T47D (cell line): ENCODE results near the gene CLDN7.

Experiments
- DNase-seq, 2 experiments: peaks; one replicate each; pipeline versions ENCODE4 v3.0.0 to v3.0.0-alpha.2; 2011 to 2012; ENCODE audit warnings: low read depth in 1 of 2, low spot score in 1 of 2
- JUND ChIP-seq: IDR thresholded peaks from 2 replicates; pipeline ENCODE4 v1.6.1; 2012; ENCODE audit warnings: low read depth
- in situ Hi-C: cut with HindIII; loops from 2 replicates; pipeline ENCODE4 v1.10.0; 2016; ENCODE audit warnings: low sequenced_read_pairs, low pct_unique_long_range_greater_than_20kb

CLDN7 gene

DNA sequence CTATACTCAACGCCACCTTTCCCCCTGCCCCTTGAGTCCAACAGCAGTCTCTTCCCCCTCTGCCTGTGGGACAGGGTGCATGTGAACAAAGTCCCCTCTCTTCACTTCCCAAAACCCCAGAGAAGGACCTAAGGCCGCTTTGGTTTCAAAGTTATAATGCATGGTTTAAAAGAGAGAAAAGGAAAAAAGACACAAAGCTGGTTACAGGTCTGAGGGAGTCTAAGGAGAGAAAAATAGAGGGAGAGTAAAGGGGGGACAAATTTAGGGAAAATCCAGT, 18.9 kb downstream of the CLDN7 start:
- no peak for TF ChIP-seq JUND
- in situ Hi-C loops: no loop called here
- no peak for DNase-seq

GRCh38 chr17:7242717-7243452, 19.4 kb downstream of the CLDN7 start:
- DNase-seq: peak in 1 of 2 experiments; percentile 96
- in situ Hi-C loops: no loop called here
- no peak for TF ChIP-seq JUND

- in situ Hi-C loops: no loop called here
- DNase-seq: peak in 1 of 2 experiments; percentile 90
Observed at GRCh38 chr17:7241783-7242716, 20.2 kb downstream of the CLDN7 start, which contains the start of gene GABARAP. GABARAP (minus strand) TSS chr17:7242449; CDS start chr17:7242330, 119 bp downstream.

DNA sequence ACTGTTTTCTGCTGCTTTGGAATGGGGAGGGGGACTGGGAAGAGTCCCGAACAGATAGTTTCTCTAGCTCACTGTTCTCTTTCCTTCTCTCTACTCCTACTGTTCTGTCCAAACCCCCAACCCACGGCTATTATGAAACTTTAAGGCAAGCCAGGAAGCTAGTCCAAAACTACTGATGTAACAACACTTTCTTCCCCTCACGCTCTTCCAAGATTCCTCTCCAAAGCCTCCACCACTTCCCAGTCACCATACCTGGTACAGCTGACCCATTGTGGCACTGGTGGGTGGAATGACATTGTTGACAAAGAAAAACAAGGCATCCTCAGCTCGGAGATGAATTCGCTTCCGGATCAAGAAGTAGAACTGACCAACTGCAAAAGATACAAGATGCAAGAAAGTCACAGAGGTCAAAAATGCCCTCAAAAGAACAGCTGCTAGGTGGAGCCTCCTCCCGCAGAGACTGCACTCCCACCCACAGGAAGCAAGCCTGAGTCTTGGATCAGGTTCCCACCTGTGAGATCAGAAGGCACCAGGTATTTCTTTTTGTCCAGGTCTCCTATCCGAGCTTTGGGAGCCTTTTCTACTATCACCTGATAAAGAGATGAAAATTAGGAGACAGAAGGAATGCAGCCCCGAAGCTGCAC, 21.1 kb downstream of the CLDN7 start:
- in situ Hi-C loops: no loop called here
- DNase-seq: no peak
- no peak for TF ChIP-seq JUND

More at GRCh38 chr17:7241783-7242716, 20.2 kb downstream of the CLDN7 start, which contains the start of gene GABARAP:
- TF ChIP-seq JUND: no peak

GRCh38 chr17:7240375-7240774, 21.9 kb downstream of the CLDN7 start:
- no peak for DNase-seq
- in situ Hi-C loops: no loop called here
- no peak for TF ChIP-seq JUND

DNA sequence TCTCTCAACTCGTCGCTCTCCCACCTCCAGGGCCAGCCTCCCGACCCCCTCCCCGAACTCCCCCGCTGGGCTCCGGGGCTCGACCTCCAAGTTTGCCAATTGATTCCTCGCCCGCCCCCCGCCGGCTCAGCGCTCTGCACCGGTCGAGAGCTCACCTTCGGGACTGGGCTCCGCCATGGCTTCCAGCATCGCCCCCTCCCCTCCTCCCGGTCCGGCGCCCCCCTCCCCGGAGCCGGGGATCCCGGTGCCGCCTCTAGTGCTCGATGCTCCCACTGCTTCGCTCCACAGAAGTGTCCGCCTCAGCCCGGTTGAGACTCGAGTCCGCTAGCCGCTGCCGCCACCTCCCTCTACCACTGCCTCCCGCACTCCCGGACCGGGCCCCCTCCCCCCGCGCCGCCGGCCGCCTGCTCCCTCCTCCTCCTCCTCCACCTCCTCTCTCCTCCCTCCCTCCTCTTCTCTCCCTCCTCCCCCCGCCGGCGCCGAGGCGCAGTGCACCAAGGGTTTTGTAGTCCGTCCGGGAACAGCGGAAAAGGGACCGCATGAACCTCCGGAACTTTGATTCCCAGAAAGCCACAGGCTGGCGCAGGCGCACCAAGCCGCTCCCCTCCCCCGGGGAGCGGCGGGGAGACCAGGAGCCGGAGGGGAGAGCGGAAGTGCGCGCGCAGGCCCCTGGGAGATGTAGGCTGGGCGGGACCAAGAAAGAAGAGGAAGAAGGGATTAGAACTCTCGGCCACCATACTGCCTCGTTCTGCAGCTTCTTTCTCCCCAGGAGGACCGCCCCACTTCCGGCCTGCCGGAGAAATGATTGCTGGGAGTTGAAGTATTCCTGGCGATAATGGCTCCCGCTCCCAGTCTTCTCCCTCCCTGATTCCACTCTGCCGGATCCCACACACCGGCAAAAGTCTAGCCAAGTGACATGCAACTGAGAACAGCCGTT, 22.9 kb downstream of the CLDN7 start, which contains the start of gene PHF23:
TSS of gene PHF23 (minus strand) at position 367 of the 937 bp plus-strand sequence. CDS start at position 189, 178 bp downstream.
- DNase-seq: peak; percentile 92 to 99
- in situ Hi-C loops: no loop called here
- TF ChIP-seq JUND: no peak

GRCh38 chr17:7238420-7239090, 23.7 kb downstream of the CLDN7 start:
- no peak for DNase-seq
- TF ChIP-seq JUND: no peak
- in situ Hi-C loops: no loop called here

DNA sequence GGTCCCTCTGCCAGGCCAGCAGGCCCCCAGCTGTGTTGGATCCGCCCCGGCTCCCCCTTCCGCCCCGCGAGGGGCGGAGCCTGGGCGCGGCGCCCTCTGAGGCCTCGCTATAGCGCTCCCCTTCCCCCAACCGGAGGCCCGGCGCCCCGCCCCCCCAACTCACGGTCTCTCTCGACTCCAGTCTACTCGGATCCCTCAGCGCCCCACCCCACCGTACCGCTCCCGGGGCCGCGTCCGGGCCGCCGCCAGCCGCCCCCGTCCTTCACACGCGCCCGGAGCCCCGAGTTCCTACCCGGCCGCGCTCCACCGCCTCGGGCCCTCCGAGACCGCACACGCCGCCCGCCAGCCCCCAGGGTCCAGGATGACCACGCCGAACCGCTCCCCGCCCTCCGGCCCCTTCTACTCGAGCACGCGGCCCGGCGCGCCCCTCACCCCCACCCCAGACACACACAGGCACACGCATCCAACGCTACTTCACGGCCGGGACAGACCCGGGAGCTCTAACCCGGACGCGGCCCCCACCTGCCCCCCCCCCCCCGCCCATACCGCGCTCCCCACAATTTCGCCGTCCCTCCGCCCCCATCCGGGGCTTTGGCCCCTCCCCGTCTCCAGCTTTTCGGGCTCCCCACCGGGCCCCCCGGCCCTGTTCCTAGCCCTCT, 24.4 kb downstream of the CLDN7 start:
- in situ Hi-C loops: no loop called here
- DNase-seq: peak in 1 of 2 experiments; percentile 75
- TF ChIP-seq JUND: no peak

DNA sequence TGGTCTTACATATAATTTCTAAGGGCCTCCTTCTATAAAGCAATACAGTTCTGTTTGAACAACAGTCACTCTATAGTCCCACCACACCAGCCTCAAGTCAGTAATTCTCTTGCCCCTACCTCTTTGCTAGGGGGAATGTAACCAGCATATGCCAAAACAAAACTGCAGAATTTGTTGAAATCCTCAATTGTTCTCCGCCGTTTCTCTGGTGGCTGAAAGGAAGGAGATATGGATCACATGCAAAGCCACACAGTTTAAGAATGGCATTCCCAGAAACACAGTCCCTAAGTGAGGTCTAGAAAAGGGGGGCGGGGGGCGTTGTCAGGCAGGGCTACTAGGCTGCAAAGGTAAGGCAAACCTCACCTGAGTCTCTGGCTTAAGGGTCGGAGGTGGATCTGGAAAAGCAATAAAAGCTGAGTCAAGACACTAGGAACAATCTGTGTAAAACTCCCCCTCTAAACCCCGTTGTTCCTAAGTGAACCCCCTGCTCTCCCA, 25.0 kb downstream of the CLDN7 start:
- DNase-seq: no peak
- in situ Hi-C loops: no loop called here
- TF ChIP-seq JUND: no peak

DNA sequence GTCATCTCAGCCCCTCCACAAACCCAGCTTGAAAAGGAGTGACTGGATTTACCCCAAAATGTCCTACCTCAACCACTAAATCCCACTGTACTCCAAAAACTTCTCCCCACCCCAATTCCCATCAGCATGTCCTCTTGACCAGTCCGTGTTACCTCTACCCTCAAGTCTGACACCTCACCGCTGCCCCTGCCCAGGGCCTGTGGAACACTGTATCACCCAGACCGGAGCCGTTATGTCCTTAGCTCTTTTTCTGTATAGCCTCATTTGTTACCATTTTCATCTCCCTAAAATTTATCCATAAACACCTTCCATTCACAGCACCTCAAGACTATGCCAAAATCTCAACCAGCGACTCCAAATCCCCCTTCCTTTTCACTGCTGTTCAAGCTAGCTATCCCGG, 25.5 kb downstream of the CLDN7 start:
- no peak for TF ChIP-seq JUND
- in situ Hi-C loops: no loop called here
- DNase-seq: no peak
